Heart left ventricle (tissue), 16 donors: Measurements from ENCODE around the gene NFASC. TPM values are rescaled to one million over a fixed set of nuclear protein-coding genes. Genes with fewer than 3 reads are reported as not detected.

Experiments
- ATAC-seq, 4 donors: fragments of 200-7000 bp; cut with Tn5 transposase; one replicate each; pipeline ENCODE4 v1.9.1; 2020 to 2022; ENCODE audit warnings: moderate library complexity in 4 of 4, mild to moderate bottlenecking in 3 of 4, moderate number of reproducible peaks in 1 of 4
- DNase-seq, 5 donors: peaks; one replicate each; pipeline ENCODE4 v3.0.0-alpha.2; 2020
- H3K27ac ChIP-seq, 12 donors: fragments of 200-600 bp; sonication (generic) in 4 of 12; one replicate each; pipeline versions ENCODE4 v1.5.0 to v1.8.0; 2016 to 2022; ENCODE audit warnings: mild to moderate bottlenecking in 2 of 12
- H3K27me3 ChIP-seq, 9 donors: fragments of 200-600 bp; sonication (generic) in 2 of 9; one replicate each; pipeline versions ENCODE4 v1.5.1 to v1.8.0; 2016 to 2022; ENCODE audit warnings: mild to moderate bottlenecking in 3 of 9
- H3K36me3 ChIP-seq, 9 donors: fragments of 200-600 bp; sonication (generic) in 2 of 9; one replicate each; pipeline versions ENCODE4 v1.5.0 to v1.8.0; 2018 to 2022; ENCODE audit warnings: mild to moderate bottlenecking in 2 of 9
- H3K4me1 ChIP-seq, 12 donors: fragments of 200-600 bp; sonication (generic) in 4 of 12; one replicate each; pipeline versions ENCODE4 v1.5.0 to v1.8.0; 2016 to 2022; ENCODE audit warnings: mild to moderate bottlenecking in 3 of 12
- H3K4me3 ChIP-seq, 12 donors: fragments of 200-600 bp; sonication (generic) in 4 of 12; one replicate each; pipeline versions ENCODE4 v1.5.0 to v1.8.0; 2017 to 2022; ENCODE audit warnings: mild to moderate bottlenecking in 9 of 12, moderate library complexity in 4 of 12
- H3K9me3 ChIP-seq, 12 donors: fragments of 200-600 bp; sonication (generic) in 4 of 12; one replicate each; pipeline versions ENCODE4 v1.5.0 to v1.8.0; 2016 to 2022; ENCODE audit warnings: mild to moderate bottlenecking in 1 of 12
- CTCF ChIP-seq, 12 donors: fragments of 200-600 bp; sonication (generic) in 4 of 12; IDR thresholded peaks; one replicate each; pipeline versions ENCODE4 v1.5.0 to v1.8.0; 2018 to 2022; ENCODE audit warnings: antibody characterized with exemption in 12 of 12, mild to moderate bottlenecking in 5 of 12
- POLR2A ChIP-seq, 2 donors: fragments of 450-650 bp; IDR thresholded peaks; one replicate each; pipeline ENCODE4 v1.6.1; 2017; ENCODE audit warnings: antibody characterized with exemption in 2 of 2, mild to moderate bottlenecking in 2 of 2, moderate library complexity in 2 of 2
- WGBS, 4 donors: extraction: QIAGEN DNeasy Blood & Tissue Kit in 2 of 4; methylation state at CpG; one replicate each; pipeline versions ENCODE4 v1.1.5 to v1.1.7; 2013 to 2018; 5-methylcytosine and 5-hydroxymethylcytosine counted together
- intact Hi-C, 10 donors: fragments of 100-400 bp; cut with DNase I; formaldehyde crosslinking; loops; one replicate each; pipeline versions ENCODE4 v1.11.1 to v1.14.2; 2022
- polyA plus RNA-seq, 2 donors: library from polyadenylated mRNA; stranded (reverse); fragments of 200-250 nt; gene quantifications; one replicate each; pipeline ENCODE4 v1.2.3, GENCODE V29; 2013
- total RNA-seq, 9 donors: library from RNA; depleted of rRNA in 2 of 9; stranded (reverse); fragments of >200 nt in 2 of 9; fragmentation: NEBNext Ultra II Directional in 3 of 9; extraction: Animal tissue kit (Norgen Biotek cat#: 25700) in 3 of 9; gene quantifications; one replicate each; pipeline versions ENCODE4 v1.1.0 to v1.2.4, GENCODE V29; 2016 to 2023
- donor health status: ischemic (EF 13 %, LVEDD 7.1; RV severe dilation, severe dysfunction).
- donor health status: healthy with polysubstance abuse.
- donor health status: DM: no; HTN: yes; CAD: no.
- donor health status: DM: no; HTN: no; CAD: no.
- donor health status: ischemic (EF 25% LVEDD 6.9; RV normal size, moderate dysfunction).
- donor health status: ischemic (EF 25% LVEDD 5.7; RV mildly dilated, moderate dysfunction).
- donor health status: healthy.
- donor health status: DM: yes; HTN: yes; CAD: no.
- donor health status: ischemic (EF 35%, LVEDD 5.7; RV mildly dilated, moderate dysfunction).
- donor health status: nonischemic (EF 11% LVEDD 7.7; RV severe dilation, severe dysfunction).
- donor health status: DM: yes; HTN: yes; CAD: no.
- donor health status: PGD.
- donor health status: ischemic (EF 29% LVEDD 5.4; RV normal size, mild dysfunction).
- donor health status: nonischemic (EF 23%, LVEDD 6.1; RV moderate dilation, normal function).

Gene NFASC
- total and polyA plus RNA-seq, 11 donors = 2.5 to 14.6 (median 10.3) TPM

DNA sequence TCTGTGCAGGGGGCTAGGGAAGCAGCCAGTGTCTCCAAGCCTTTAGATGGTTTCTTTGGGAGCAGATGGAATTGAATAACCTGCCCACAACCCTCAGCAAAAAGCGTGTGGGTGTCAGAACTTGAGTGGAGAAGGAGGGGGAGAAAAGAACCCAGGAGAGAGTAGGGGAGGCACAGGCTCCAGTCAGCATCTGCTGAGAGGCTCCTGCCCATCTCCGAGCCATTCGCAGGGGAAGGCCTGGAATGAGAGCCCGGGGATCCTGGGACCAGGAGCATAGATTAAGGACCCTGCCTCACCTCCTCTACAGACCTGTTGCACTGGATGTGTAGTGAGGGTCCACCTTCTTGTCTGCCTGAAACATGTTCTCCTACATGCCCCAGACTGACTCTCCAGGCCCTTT, 197.3 kb downstream of the NFASC start:
- intact Hi-C loops = loop anchor here in 3 of 10 donors (10.0 kb wide), 1 partner anchor 263 kb away; no protein-coding TSS in a partner anchor
- Histone ChIP-seq H3K27me3 (no peaks in the 10 kb centered on the region), H3K4me1 (peaks cover 0 to 6% (median 0%) of the 10 kb centered on the region in 12 donors), H3K4me3 (no peak overlapping the region), H3K9me3 (no peaks in the 10 kb centered on the region), H3K36me3 (no peaks in the 10 kb centered on the region), H3K27ac (no peak overlapping the region)
- no peak for TF ChIP-seq CTCF (IDR thresholded peaks at IDR 0.05)
- no peak for TF ChIP-seq POLR2A (IDR thresholded peaks at IDR 0.05)
- DNase-seq (no peak), ATAC-seq (no peak)
- 70 to 93% (median 77%) methylated on average over 4 of the region's 4 CpGs for WGBS, 4 donors

DNA sequence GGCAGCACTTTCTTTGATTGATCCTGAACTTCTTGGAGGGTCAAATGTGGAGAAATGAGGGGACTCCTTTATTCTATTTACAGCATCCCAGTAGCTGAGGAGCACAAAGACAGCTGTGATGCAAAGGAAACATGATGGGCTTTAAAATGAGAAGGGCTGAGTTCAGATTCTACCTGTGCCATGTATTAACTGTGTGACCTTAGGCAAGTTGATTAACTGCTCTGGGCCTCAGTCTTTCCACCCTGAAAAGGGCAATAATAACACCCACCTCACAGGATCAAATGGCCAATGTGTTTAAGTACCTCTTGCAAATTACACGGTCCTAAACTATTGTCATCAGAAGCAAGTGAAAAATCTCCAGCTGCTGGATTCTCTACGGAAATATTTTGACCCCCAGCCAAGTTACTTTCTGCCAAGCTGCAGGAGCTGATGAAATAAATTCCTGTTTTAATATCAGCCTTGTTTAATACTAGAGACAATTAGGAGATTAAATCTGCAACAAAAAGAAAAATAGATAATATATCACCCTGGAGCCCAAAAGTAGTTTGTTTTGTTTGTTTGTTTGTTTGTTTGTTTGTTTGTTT, 197.9 kb downstream of the NFASC start:
- Histone ChIP-seq H3K9me3 (no peaks in the 10 kb centered on the region), H3K4me1 (peaks cover 0 to 6% (median 0%) of the 10 kb centered on the region in 12 donors), H3K4me3 (no peak overlapping the region), H3K27me3 (no peaks in the 10 kb centered on the region), H3K27ac (no peak overlapping the region), H3K36me3 (no peaks in the 10 kb centered on the region)
- DNase-seq = no peak
- 5 to 18% (median 7%) methylated on average over 2 of the region's 2 CpGs for WGBS, 4 donors
- no peak for ATAC-seq
- TF ChIP-seq CTCF (IDR thresholded peaks at IDR 0.05) = no peak
- no peak for TF ChIP-seq POLR2A (IDR thresholded peaks at IDR 0.05)
- intact Hi-C loops = loop anchor here in 3 of 10 donors (10.0 kb wide), 1 partner anchor 264 kb away; no protein-coding TSS in a partner anchor

DNA sequence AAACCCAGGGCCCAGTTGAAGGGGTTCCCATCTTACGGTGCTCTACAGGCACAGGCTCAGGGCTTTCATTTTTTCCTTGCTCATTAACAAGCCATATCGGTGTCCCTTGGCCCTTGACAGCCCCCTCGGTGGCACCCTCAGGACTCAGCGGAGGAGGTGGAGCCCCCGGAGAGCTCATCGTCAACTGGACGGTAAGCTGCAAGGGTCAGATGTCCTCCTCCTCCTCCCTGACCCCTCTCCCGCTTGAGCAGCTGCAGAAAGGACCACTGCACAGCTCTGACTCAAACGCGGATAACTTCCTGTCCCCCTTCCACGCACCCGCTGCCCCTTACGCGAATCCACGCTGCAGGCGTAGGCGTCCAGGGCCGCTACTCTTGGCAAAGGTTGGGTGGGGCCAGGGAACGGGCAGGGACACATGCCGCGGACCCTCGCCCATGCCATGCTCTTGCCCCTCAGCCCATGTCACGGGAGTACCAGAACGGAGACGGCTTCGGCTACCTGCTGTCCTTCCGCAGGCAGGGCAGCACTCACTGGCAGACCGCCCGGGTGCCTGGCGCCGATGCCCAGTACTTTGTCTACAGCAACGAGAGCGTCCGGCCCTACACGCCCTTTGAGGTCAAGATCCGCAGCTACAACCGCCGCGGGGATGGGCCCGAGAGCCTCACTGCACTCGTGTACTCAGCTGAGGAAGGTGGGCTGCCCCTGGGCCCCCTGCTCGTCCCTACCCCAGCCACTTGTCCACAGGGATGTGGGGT, 198.9 kb downstream of the NFASC start:
- intact Hi-C loops = loop anchor here in 3 of 10 donors (10.0 kb wide), 1 partner anchor 265 kb away; no protein-coding TSS in a partner anchor
- Histone ChIP-seq H3K4me3 (no peak overlapping the region), H3K4me1 (peaks cover 0 to 6% (median 0%) of the 10 kb centered on the region in 12 donors), H3K27ac (no peak overlapping the region), H3K27me3 (no peaks in the 10 kb centered on the region), H3K36me3 (no peaks in the 10 kb centered on the region), H3K9me3 (no peaks in the 10 kb centered on the region)
- WGBS, 4 donors = 72 to 86% (median 82%) methylated on average over 23 to 42 of the region's 42 CpGs
- ATAC-seq = peak in 1 of 4 donors; percentile 31
- no peak for DNase-seq
- no peak for TF ChIP-seq POLR2A (IDR thresholded peaks at IDR 0.05)
- no peak for TF ChIP-seq CTCF (IDR thresholded peaks at IDR 0.05)

- H3K4me1 ChIP-seq = peaks cover 0 to 6% (median 0%) of the 10 kb centered on the region in 12 donors
- no peaks in the 10 kb centered on the region for H3K36me3 ChIP-seq
- no peaks in the 10 kb centered on the region for H3K9me3 ChIP-seq
- DNase-seq (no peak), ATAC-seq (no peak)
- no peak overlapping the region for H3K27ac ChIP-seq
- no peak overlapping the region for H3K4me3 ChIP-seq
- H3K27me3 ChIP-seq = no peaks in the 10 kb centered on the region
- 87 to 95% (median 90%) methylated on average over 2 of the region's 2 CpGs for WGBS, 4 donors
- TF ChIP-seq CTCF (IDR thresholded peaks at IDR 0.05) (no peak), POLR2A (IDR thresholded peaks at IDR 0.05) (no peak)
- intact Hi-C loops = no loop called here
Measured at GRCh38 chr1:205071028-205071409, 200.4 kb downstream of the NFASC start.
